G401 (cell line): ENCODE results near the gene ARPC1B. TPM values are rescaled to one million over a fixed set of nuclear protein-coding genes. Genes with fewer than 3 reads are reported as not detected.
"Not testable (repeated sequence)": the region's sequence is repeated elsewhere in the genome, so short reads cannot be mapped to it uniquely, and the experiment has no call there.

Experiments used
- DNase-seq: peaks from one replicate; pipeline ENCODE4 v3.0.0-alpha.2; 2015; ENCODE audit warnings: low spot score
- in situ Hi-C: cut with HindIII; loops from 2 replicates; pipeline ENCODE4 v1.10.0; 2016; ENCODE audit warnings: low sequenced_read_pairs, mixed read lengths
- total RNA-seq: library from RNA; depleted of rRNA; stranded (reverse); fragments of >200 nt; shearing (Covaris generic); gene quantifications from 2 replicates; pipeline ENCODE4 v1.2.3, GENCODE V29; 2014

ARPC1B gene
- total RNA-seq, 1 experiment from 2014 or later, result 281 TPM

- in situ Hi-C loops, result no loop called here
- no peak for DNase-seq
Observed at GRCh38 chr7:99404235-99404976, 29.9 kb downstream of the ARPC1B start.

DNA sequence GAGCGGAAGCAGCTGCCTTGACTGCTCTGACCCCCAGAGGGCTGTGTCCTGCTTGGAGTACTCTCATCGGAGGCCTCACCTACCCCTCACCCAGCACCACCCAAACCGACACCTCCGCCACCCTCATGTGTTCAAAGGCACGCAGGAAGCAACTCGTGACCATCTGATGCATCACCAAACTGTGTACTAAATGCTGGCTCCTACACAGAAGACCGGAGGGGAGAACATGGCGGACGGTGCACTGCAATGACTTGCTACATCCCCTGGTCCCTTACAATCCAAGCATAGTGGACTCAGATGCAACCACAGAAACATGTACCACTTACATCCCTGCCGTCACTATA is 30.4 kb downstream of the ARPC1B start:
- no peak for DNase-seq
- in situ Hi-C loops, result no loop called here

GRCh38 chr7:99406557-99406956 is 32.0 kb downstream of the ARPC1B start:
- no peak for DNase-seq
- in situ Hi-C loops, result no loop called here

GRCh38 chr7:99407872-99408378 is 33.4 kb downstream of the ARPC1B start:
- peak; percentile 16 for DNase-seq
- in situ Hi-C loops, result no loop called here

DNA sequence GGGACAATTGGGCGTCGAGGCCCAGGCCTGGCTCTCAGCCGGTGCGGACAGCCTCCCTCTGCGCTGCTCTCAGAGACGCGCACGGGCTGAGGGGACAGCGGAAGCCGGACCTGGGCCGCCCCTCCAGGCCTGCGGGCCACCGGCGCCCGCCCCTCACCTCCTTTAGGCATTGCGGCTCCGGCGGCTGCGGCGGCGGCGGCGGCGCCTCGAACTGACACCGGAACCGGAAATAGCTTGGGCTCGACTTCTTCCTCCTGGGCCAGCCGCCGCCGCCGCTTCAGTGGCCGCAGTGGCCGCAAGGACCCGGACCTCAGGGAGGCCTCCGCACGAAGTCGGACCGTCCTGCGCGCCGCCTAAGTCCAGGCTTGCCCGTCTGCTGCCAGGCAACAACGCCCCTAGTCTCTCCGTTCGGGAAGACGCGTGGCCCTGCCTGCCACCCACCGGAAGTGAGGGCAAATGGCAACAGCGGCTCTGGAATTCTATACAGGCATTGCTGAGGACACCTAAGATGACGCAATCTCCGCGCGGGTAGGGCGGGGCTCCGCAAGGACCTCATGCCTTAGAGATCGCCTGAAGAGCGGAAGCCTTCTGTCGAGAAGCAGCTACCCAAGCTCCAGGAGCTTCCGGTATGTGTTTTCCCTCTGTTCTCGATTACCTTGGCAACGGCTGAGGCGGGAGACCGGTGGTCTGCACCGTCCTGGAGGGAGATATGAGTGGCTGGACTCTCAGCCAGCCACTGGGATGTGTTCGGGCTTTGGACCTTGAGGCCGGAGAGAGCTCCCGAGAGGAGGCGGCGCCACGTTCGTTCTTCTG is 34.1 kb downstream of the ARPC1B start, which contains the start of the genes BUD31 and PDAP1:
BUD31 (plus strand) TSS at position 591 of the 813 bp plus-strand sequence. CDS start 2,124 bp downstream, outside the sequence.
PDAP1 (minus strand) TSS at position 219 of the 813 bp plus-strand sequence; CDS start at position 170, 49 bp downstream.
- in situ Hi-C loops, result no loop called here
- peak; percentile 95 for DNase-seq

GRCh38 chr7:99409192-99409572 is 34.7 kb downstream of the ARPC1B start:
- in situ Hi-C loops, result no loop called here
- DNase-seq, result no peak

- in situ Hi-C loops, result no loop called here
- no peak for DNase-seq
Observed at GRCh38 chr7:99409806-99410205, 35.3 kb downstream of the ARPC1B start.

- no peak for DNase-seq
Observed at GRCh38 chr7:99410635-99411034, 36.1 kb downstream of the ARPC1B start.

GRCh38 chr7:99415513-99416127 is 41.1 kb downstream of the ARPC1B start:
- peak; percentile 66 for DNase-seq
- in situ Hi-C loops, result not testable (repeated sequence)

More at GRCh38 chr7:99410635-99411034, 36.1 kb downstream of the ARPC1B start:
- in situ Hi-C loops, result no loop called here

- DNase-seq, result no peak
- in situ Hi-C loops, result no loop called here
Observed at GRCh38 chr7:99418260-99418659, 43.7 kb downstream of the ARPC1B start.

GRCh38 chr7:99419323-99420021 is 44.9 kb downstream of the ARPC1B start:
- in situ Hi-C loops, result no loop called here
- DNase-seq, result no peak

DNA sequence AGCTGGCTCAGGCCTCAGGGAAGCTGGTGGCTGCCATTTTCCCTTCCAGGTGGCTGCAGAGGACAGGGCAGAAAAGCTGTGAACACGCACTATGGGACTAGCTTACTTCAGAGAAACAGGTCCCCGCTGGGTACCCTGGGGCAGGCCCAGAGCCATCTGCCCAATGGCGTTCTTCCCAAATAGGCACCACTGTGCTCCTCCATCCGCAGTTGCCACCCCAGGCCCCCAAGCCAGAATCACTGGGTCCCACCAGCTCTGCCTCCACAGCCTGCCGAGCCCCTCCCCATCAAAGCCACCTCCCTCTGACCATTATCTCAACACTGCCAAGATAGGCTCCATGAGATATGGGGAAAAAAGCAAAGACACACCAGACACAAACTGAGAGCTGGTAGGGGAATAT is 45.7 kb downstream of the ARPC1B start:
- no peak for DNase-seq
- in situ Hi-C loops, result no loop called here

DNA sequence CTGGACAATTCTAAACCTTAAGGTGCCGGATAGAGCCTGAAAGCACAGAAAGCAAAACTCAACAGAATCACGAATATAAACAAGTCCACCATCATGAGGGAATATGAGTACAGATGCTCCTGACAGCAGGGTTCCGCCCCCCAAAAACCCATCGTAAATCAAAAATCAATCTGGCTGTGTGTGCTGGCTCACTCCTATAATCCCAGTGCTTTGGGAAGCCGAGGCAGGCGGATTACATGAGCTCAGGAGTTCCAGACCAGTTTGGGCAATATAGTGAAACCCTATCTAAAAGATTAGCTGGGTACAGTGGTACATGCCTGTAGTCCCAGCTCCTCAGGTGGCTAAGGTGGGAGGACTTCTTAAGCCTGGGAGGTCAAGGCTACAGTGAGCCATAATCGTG is 46.5 kb downstream of the ARPC1B start:
- in situ Hi-C loops, result no loop called here
- DNase-seq, result no peak

- no peak for DNase-seq
- in situ Hi-C loops, result no loop called here
Observed at GRCh38 chr7:99422186-99422585, 47.7 kb downstream of the ARPC1B start.

DNA sequence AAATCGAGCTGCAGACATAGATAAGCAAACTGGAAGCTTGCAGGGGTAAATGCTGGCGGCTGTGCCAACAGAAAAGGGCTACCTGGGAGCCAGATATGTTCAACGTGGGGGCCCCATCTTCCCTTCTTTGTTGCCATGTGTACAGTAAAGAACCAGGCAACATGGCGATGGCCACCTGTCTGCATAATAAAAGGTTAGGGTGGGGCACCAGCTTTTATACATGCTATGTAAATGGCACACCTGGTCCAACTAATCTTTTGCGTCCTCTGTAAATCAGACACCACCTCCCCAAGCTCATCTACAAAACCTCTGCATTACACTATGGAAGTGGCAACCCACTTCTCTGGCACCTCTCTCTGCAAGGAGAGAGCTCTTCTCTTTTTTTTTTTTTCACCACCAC is 48.1 kb downstream of the ARPC1B start:
- in situ Hi-C loops, result no loop called here
- no peak for DNase-seq

GRCh38 chr7:99424932-99425730 is 50.6 kb downstream of the ARPC1B start:
- in situ Hi-C loops, result no loop called here
- no peak for DNase-seq

DNA sequence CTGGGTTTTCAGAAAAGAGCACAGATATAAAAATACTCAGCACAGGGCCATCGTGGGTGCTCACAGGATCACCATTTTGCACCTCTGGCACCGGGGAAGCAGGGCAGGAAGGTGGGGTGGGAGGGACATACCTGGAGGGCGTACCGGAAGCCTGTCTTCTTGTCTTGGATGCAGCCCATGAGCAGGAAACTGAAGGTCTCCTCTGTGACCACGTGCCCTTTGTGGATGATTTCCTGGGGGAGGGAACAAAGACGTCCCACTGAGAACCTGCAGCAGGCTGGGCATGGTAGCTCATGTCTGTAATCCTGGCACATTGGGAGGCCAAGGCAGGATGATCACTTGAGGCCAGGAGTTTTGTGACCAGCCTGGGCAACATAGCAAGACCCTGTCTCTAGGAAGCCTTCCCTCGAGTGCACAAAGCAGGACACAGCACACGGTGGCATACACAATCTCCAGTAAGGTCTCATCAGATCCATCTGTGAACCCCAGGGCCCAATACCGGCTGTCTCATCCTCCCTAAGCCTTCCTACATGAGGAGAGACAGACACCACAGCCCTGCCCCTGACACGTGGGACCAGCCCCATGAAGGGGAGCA is 54.5 kb downstream of the ARPC1B start:
- DNase-seq, result no peak
- in situ Hi-C loops, result no loop called here

GRCh38 chr7:99429756-99430155 is 55.2 kb downstream of the ARPC1B start:
- DNase-seq, result no peak
- in situ Hi-C loops, result no loop called here
